NCI-H1694 (cell line): ENCODE data around the gene FRRS1L.

Experiments used
- DNase-seq: peaks from one replicate; lab custom pipeline; 2025; lab: John Stamatoyannopoulos, UW

Gene FRRS1L

GRCh38 chr9:109176386-109176785, 9.3 kb upstream of the FRRS1L start:
- no peak for DNase-seq

GRCh38 chr9:109172935-109173334, 5.9 kb upstream of the FRRS1L start:
- DNase-seq: no peak

GRCh38 chr9:109171926-109172325, 4.9 kb upstream of the FRRS1L start:
- DNase-seq: no peak

GRCh38 chr9:109168170-109168569, 1.1 kb upstream of the FRRS1L start:
- DNase-seq: no peak

GRCh38 chr9:109167716-109168115, 667 bp upstream of the FRRS1L start:
- no peak for DNase-seq

- DNase-seq: no peak
Observed at GRCh38 chr9:109166171-109166770, 778 bp downstream of the FRRS1L start.

- no peak for DNase-seq
Observed at GRCh38 chr9:109164042-109164441, 3.0 kb downstream of the FRRS1L start.

GRCh38 chr9:109163194-109163593, 3.9 kb downstream of the FRRS1L start:
- DNase-seq: no peak

- DNase-seq: no peak
Observed at GRCh38 chr9:109162677-109163076, 4.4 kb downstream of the FRRS1L start.

GRCh38 chr9:109161471-109161870, 5.6 kb downstream of the FRRS1L start:
- no peak for DNase-seq

GRCh38 chr9:109159583-109159982, 7.5 kb downstream of the FRRS1L start:
- no peak for DNase-seq

GRCh38 chr9:109158651-109159050, 8.4 kb downstream of the FRRS1L start:
- DNase-seq: no peak

- DNase-seq: no peak
Observed at GRCh38 chr9:109156708-109157107, 10.3 kb downstream of the FRRS1L start.

- no peak for DNase-seq
Observed at GRCh38 chr9:109150925-109151545, 16.0 kb downstream of the FRRS1L start.

- no peak for DNase-seq
Observed at GRCh38 chr9:109149722-109150121, 17.3 kb downstream of the FRRS1L start.

- no peak for DNase-seq
Observed at GRCh38 chr9:109149089-109149488, 18.0 kb downstream of the FRRS1L start.

GRCh38 chr9:109145051-109145450, 22.0 kb downstream of the FRRS1L start:
- no peak for DNase-seq

GRCh38 chr9:109143881-109144562, 23.0 kb downstream of the FRRS1L start:
- DNase-seq: no peak

GRCh38 chr9:109141375-109141774, 25.7 kb downstream of the FRRS1L start:
- DNase-seq: no peak

- no peak for DNase-seq
Observed at GRCh38 chr9:109139851-109140250, 27.2 kb downstream of the FRRS1L start.

- DNase-seq: no peak
Observed at GRCh38 chr9:109138421-109138820, 28.6 kb downstream of the FRRS1L start.

GRCh38 chr9:109134167-109134578, 32.9 kb downstream of the FRRS1L start:
- DNase-seq: no peak

- no peak for DNase-seq
Observed at GRCh38 chr9:109133533-109133932, 33.5 kb downstream of the FRRS1L start.
